Activated T-cell treated with anti-CD3 and anti-CD28 coated beads, Interleukin-2, amount 50 U/mL, for 24 hours (primary cell): ENCODE results near the gene ANKRD11.

Experiments used
- DNase-seq: peaks from one replicate; pipeline ENCODE4 v3.0.0-alpha.2; 2020
- H3K27ac Mint-ChIP-seq: 2 replicates; pipeline ENCODE4 v1.8.0; 2020; ENCODE audit warnings: mild to moderate bottlenecking, mixed read lengths
- H3K27me3 Mint-ChIP-seq: 2 replicates; pipeline ENCODE4 v1.8.0; 2020; ENCODE audit warnings: mixed read lengths
- H3K36me3 Mint-ChIP-seq: 2 replicates; pipeline ENCODE4 v1.8.0; 2020; ENCODE audit warnings: low read depth, mixed read lengths
- H3K4me1 Mint-ChIP-seq: 2 replicates; pipeline ENCODE4 v1.8.0; 2020; ENCODE audit warnings: low read depth, mixed read lengths
- H3K4me3 Mint-ChIP-seq: 2 replicates; pipeline ENCODE4 v1.8.0; 2020; ENCODE audit warnings: mild to moderate bottlenecking, moderate library complexity, mixed read lengths
- H3K9me3 Mint-ChIP-seq: 2 replicates; pipeline ENCODE4 v1.8.0; 2020; ENCODE audit warnings: mixed read lengths

ANKRD11 gene

GRCh38 chr16:89287777-89288576 lies 202.4 kb downstream of the ANKRD11 start:
- no peak overlapping the region for H3K4me3 Mint-ChIP-seq
- no peaks in the 10 kb centered on the region for H3K9me3 Mint-ChIP-seq
- H3K27ac Mint-ChIP-seq, result peak overlapping the region; percentile 40
- peaks cover 8% of the 10 kb centered on the region for H3K4me1 Mint-ChIP-seq
- H3K27me3 Mint-ChIP-seq, result no peaks in the 10 kb centered on the region
- no peak for DNase-seq
- H3K36me3 Mint-ChIP-seq, result peaks cover 57% of the 10 kb centered on the region

GRCh38 chr16:89286096-89286495 lies 204.3 kb downstream of the ANKRD11 start:
- peak overlapping the region; percentile 22 for H3K27ac Mint-ChIP-seq
- H3K36me3 Mint-ChIP-seq, result peaks cover 43% of the 10 kb centered on the region
- no peak for DNase-seq
- H3K9me3 Mint-ChIP-seq, result no peaks in the 10 kb centered on the region
- no peak overlapping the region for H3K4me3 Mint-ChIP-seq
- H3K27me3 Mint-ChIP-seq, result no peaks in the 10 kb centered on the region
- no peaks in the 10 kb centered on the region for H3K4me1 Mint-ChIP-seq

DNA sequence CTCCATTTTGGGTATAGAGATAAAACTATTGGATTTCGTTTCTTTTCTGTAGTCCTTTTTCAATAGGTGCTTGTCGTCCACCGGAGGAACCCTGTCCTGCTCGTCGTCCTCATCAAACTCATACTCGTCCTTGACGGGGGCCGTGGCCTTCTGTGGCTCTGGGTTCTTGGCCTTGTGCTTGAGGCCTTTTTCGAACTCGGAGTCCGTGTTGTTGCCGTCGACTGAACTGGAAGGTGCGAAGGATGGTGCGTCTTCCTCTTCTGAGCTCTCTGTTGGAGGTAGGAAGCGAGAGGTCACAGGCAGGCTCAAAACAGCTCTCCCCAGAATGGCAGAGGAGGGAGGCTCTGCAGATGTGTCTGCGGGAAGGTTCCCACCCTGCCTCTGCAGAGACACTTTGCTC lies 205.0 kb downstream of the ANKRD11 start:
- no peaks in the 10 kb centered on the region for H3K27me3 Mint-ChIP-seq
- DNase-seq, result no peak
- no peak overlapping the region for H3K4me3 Mint-ChIP-seq
- no peaks in the 10 kb centered on the region for H3K4me1 Mint-ChIP-seq
- H3K27ac Mint-ChIP-seq, result peak overlapping the region; percentile 22
- H3K36me3 Mint-ChIP-seq, result peaks cover 37% of the 10 kb centered on the region
- no peaks in the 10 kb centered on the region for H3K9me3 Mint-ChIP-seq

GRCh38 chr16:89283449-89283848 lies 206.9 kb downstream of the ANKRD11 start:
- Mint-ChIP-seq H3K4me3 (no peak overlapping the region), H3K27ac (no peak overlapping the region), H3K27me3 (no peaks in the 10 kb centered on the region), H3K4me1 (no peaks in the 10 kb centered on the region), H3K9me3 (no peaks in the 10 kb centered on the region), H3K36me3 (peaks cover 29% of the 10 kb centered on the region)
- no peak for DNase-seq

GRCh38 chr16:89282523-89282922 lies 207.8 kb downstream of the ANKRD11 start:
- DNase-seq, result no peak
- no peaks in the 10 kb centered on the region for H3K9me3 Mint-ChIP-seq
- no peaks in the 10 kb centered on the region for H3K27me3 Mint-ChIP-seq
- H3K36me3 Mint-ChIP-seq, result peaks cover 29% of the 10 kb centered on the region
- H3K27ac Mint-ChIP-seq, result no peak overlapping the region
- no peak overlapping the region for H3K4me3 Mint-ChIP-seq
- no peaks in the 10 kb centered on the region for H3K4me1 Mint-ChIP-seq

DNA sequence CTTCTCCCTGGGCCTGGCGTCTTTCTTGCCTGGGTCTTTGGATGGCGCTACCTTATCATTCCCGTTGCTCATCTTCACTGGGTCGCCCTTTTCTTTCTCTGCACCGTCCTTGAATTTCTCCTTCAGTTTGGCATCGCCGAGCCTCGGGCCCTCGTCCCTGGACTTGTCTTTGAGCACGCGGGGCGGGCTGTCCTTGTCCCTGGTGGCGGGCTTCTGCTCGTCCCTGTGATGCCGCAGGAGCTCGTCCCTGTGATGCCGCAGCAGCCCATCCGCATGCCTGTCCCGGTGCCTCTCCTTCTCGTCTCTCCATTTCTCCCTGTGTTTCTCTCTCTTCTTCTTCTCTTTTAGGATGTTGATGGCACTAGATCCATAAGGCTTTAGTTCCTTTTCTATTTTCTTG lies 208.5 kb downstream of the ANKRD11 start:
- H3K9me3 Mint-ChIP-seq, result no peaks in the 10 kb centered on the region
- H3K27ac Mint-ChIP-seq, result no peak overlapping the region
- no peaks in the 10 kb centered on the region for H3K4me1 Mint-ChIP-seq
- DNase-seq, result no peak
- peaks cover 29% of the 10 kb centered on the region for H3K36me3 Mint-ChIP-seq
- no peaks in the 10 kb centered on the region for H3K27me3 Mint-ChIP-seq
- no peak overlapping the region for H3K4me3 Mint-ChIP-seq

- H3K4me1 Mint-ChIP-seq, result no peaks in the 10 kb centered on the region
- H3K36me3 Mint-ChIP-seq, result peaks cover 29% of the 10 kb centered on the region
- no peak overlapping the region for H3K4me3 Mint-ChIP-seq
- DNase-seq, result no peak
- peak overlapping the region; percentile 4 for H3K27ac Mint-ChIP-seq
- no peaks in the 10 kb centered on the region for H3K27me3 Mint-ChIP-seq
- no peaks in the 10 kb centered on the region for H3K9me3 Mint-ChIP-seq
Measured at GRCh38 chr16:89281189-89281577, 209.2 kb downstream of the ANKRD11 start.

DNA sequence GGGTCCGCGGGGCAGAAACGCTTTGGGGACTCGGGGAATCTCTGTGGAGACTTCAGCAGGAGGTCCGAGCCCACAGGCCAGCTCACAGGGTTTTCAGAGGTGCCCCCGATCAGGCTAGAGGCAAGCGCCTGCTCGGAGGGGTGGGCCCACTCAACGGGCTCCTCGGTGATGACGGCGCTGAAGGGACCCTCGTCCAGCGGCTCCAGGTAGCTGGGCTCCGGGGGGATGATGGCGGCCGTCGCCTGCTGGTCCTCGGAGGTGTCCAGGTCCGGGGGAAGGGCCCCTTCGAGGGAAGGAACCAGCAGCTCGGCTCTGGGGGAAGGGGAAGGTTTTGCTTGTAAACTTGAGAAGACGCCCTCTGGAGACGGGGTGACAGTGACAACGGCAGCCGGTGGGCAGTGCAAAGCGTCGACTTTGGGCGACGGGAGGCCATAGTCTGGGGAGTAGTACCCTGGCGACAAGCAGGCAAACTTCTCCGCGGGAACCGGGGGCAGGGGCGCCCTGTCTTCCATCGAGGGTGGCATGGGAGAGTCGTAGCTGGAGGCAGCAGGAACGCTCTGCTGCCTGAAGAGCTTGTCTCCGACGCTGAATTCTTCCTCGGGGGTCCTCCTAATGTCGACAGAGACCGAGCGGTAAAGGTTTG lies 209.7 kb downstream of the ANKRD11 start:
- no peaks in the 10 kb centered on the region for H3K27me3 Mint-ChIP-seq
- H3K4me1 Mint-ChIP-seq, result no peaks in the 10 kb centered on the region
- DNase-seq, result no peak
- no peaks in the 10 kb centered on the region for H3K9me3 Mint-ChIP-seq
- peak overlapping the region; percentile 4 for H3K27ac Mint-ChIP-seq
- peaks cover 35% of the 10 kb centered on the region for H3K36me3 Mint-ChIP-seq
- no peak overlapping the region for H3K4me3 Mint-ChIP-seq

- no peaks in the 10 kb centered on the region for H3K4me1 Mint-ChIP-seq
- no peak overlapping the region for H3K27ac Mint-ChIP-seq
- H3K27me3 Mint-ChIP-seq, result no peaks in the 10 kb centered on the region
- no peak for DNase-seq
- H3K4me3 Mint-ChIP-seq, result no peak overlapping the region
- no peaks in the 10 kb centered on the region for H3K9me3 Mint-ChIP-seq
- peaks cover 43% of the 10 kb centered on the region for H3K36me3 Mint-ChIP-seq
Measured at GRCh38 chr16:89279666-89280481, 210.5 kb downstream of the ANKRD11 start.

DNA sequence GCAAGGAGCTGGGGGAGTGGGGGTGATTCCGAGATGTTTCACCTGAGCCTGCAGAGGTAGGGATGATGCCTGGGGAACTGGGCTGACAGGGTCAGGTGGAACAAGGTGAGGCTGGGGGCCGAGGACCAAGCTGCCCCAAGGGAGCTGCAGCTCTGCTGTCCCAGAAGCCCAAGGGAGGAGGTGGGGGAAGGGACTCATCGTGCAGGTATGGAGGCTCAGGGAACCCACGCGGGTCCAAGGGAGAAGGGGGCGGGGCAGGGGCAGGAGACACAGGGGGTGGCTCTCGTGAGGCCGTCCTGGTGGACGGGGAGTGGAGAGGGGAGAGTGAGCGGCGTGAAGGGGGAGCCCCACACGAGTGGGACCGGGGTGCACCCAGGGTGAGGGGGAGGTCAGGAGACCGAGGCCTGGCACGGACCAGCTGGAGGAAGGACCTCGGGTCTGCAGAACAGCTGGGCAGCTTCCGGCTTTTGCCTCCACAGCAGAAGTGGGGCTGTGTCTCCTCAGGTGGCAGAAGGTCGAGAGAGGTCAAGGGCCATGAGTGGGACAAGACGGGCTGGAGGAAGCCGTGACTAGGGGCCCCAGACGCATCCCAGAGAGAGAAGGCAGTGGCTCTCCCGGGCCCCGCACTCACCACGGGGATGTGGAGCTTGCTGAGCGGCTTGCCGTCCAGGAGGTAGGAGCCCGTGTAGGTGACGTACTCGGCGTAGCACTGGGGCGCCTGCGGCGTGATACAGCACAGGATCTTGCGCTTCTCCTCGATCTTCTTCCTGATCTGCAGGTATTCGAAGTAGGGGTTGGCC lies 211.7 kb downstream of the ANKRD11 start:
- Mint-ChIP-seq H3K36me3 (peaks cover 55% of the 10 kb centered on the region), H3K9me3 (no peaks in the 10 kb centered on the region), H3K27ac (peak overlapping the region; percentile 4), H3K4me3 (no peak overlapping the region), H3K4me1 (no peaks in the 10 kb centered on the region), H3K27me3 (no peaks in the 10 kb centered on the region)
- no peak for DNase-seq

DNA sequence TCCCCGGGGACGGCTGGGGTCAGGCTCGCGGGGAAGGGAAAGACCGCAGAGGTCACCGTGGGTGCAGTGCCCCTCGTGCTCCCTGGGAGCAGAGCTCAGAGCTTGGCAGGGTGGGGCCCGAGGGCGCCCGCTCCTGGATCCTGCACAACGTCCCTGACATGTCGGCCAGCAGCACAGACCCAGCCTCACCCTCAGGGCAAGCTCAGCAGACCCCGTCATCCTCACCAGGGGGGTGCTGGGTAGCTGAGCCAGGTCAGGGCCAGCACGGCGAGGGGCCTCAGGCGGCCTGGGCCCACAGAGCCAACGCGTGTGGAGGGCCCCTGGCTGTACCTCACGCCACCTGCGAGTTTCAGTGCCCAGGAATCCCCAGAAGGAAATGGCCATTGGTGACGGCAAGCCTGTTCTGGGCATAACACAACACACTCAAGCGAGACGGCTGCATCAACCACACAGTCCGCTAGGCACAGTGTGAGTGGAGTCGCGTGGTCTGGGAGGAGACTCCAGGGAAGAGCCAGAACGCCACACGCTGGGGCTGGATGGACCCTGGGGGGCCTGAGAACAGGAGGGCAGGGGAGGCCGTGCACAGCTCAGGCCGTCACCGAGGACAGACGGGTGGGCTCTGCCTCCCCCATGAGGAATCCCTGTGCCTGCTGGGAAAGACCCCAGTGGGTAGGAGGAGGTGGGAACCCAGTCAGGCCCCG lies 212.6 kb downstream of the ANKRD11 start:
- no peaks in the 10 kb centered on the region for H3K9me3 Mint-ChIP-seq
- no peak for DNase-seq
- H3K4me1 Mint-ChIP-seq, result no peaks in the 10 kb centered on the region
- H3K27ac Mint-ChIP-seq, result peak overlapping the region; percentile 44
- H3K36me3 Mint-ChIP-seq, result peaks cover 63% of the 10 kb centered on the region
- H3K27me3 Mint-ChIP-seq, result no peaks in the 10 kb centered on the region
- H3K4me3 Mint-ChIP-seq, result no peak overlapping the region

- H3K4me3 Mint-ChIP-seq, result no peak overlapping the region
- H3K27ac Mint-ChIP-seq, result no peak overlapping the region
- no peaks in the 10 kb centered on the region for H3K4me1 Mint-ChIP-seq
- DNase-seq, result no peak
- peaks cover 71% of the 10 kb centered on the region for H3K36me3 Mint-ChIP-seq
- H3K27me3 Mint-ChIP-seq, result no peaks in the 10 kb centered on the region
- H3K9me3 Mint-ChIP-seq, result no peaks in the 10 kb centered on the region
Measured at GRCh38 chr16:89277049-89277448, 213.3 kb downstream of the ANKRD11 start.

- Mint-ChIP-seq H3K36me3 (peaks cover 80% of the 10 kb centered on the region), H3K4me1 (no peaks in the 10 kb centered on the region)
- DNase-seq, result no peak
Measured at GRCh38 chr16:89275837-89276720, 214.3 kb downstream of the ANKRD11 start.

More at GRCh38 chr16:89275837-89276720, 214.3 kb downstream of the ANKRD11 start:
- Mint-ChIP-seq H3K4me3 (no peak overlapping the region), H3K9me3 (no peaks in the 10 kb centered on the region), H3K27ac (peak overlapping the region; percentile 6), H3K27me3 (no peaks in the 10 kb centered on the region)
